ENCODE data around the gene ARHGAP9. TPM values are rescaled to one million over a fixed set of nuclear protein-coding genes. Genes with fewer than 3 reads are reported as not detected.
A peak's percentile ranks its signal among the peaks of the same experiment; 100 is the strongest.
"Not testable (repeated sequence)": the region's sequence is repeated elsewhere in the genome, so short reads cannot be mapped to it uniquely, and the experiment has no call there.

ARHGAP9 gene
- total RNA-seq, 1 donor from 2014 or later, result 54.2 TPM

DNA sequence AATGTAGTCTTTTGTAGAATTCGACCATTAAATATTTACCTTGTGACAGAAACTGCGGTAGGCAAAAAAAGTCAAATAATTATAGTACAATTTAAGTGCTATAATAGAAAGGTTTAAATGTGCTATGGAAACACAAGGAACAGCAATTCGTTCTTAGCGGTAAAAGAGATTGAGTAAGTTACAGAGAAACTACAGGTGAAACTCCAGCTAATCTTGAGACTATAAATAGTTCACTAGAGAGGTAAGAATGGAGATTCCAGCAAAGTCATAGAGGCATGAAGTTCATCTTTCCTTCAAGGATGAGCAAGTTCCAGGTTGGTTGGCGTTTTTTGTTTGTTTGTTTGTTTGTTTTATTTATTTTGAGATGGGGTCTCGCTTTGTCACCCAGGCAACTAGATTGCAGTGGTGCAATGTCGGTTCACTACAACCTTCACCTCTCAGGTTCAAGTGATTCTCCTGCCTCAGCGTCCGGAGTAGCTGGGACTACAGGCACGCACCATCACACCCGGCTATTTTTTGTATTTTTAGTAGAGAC, 47.9 kb downstream of the ARHGAP9 start:
- peaks cover 14% of the 10 kb centered on the region for H3K4me1 ChIP-seq
- intact Hi-C loops (cut with DNase I), result no loop called here
- ATAC-seq, result no peak

DNA sequence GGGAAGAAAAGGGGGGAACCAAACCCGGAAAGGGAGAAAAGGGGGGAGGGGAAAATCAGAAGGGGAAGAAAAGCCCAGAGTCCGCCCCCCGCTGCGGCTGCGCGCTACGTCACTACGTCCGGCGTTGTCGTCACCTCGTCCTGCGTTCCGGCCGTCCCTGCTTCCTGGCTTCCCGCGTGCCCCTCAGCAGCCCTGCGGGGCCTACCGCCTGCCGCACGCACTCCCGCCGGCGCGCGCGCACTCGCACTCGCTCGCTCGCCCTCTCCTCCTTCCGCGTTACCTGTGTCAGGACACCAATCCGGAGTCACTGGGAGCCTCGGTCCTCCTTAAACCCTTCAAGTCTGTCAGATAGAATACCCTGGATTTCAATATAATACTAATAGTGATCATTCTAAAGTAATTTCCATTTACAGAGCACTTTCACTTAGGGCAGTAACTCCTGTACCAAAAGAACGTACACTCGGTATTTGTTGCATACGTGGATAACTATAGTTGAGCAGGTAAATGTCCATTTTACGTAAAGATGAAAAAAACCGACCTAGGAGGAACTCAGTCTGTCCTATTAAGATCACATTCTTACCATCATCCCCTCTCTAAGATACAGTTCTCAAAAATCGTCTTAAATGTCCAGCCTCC, 48.6 kb downstream of the ARHGAP9 start, which contains the start of gene R3HDM2:
Gene R3HDM2, minus strand, starts transcription at position 113 of the 636 bp plus-strand sequence. CDS start 120,615 bp downstream, outside the sequence.
- peak within 1 kb of the TSS; percentile 83 for H3K27ac ChIP-seq
- ATAC-seq (peak; percentile 99), DNase-seq (peak; percentile 98)
- peak within 1 kb of the TSS; percentile 77 for H3K4me3 ChIP-seq
- H3K36me3 ChIP-seq, result no peaks in the 10 kb centered on the region
- no peaks in the 10 kb centered on the region for H3K27me3 ChIP-seq (ENCODE audit: low read depth)
- H3K4me1 ChIP-seq, result peaks cover 14% of the 10 kb centered on the region
- TF ChIP-seq, protein P1, sequence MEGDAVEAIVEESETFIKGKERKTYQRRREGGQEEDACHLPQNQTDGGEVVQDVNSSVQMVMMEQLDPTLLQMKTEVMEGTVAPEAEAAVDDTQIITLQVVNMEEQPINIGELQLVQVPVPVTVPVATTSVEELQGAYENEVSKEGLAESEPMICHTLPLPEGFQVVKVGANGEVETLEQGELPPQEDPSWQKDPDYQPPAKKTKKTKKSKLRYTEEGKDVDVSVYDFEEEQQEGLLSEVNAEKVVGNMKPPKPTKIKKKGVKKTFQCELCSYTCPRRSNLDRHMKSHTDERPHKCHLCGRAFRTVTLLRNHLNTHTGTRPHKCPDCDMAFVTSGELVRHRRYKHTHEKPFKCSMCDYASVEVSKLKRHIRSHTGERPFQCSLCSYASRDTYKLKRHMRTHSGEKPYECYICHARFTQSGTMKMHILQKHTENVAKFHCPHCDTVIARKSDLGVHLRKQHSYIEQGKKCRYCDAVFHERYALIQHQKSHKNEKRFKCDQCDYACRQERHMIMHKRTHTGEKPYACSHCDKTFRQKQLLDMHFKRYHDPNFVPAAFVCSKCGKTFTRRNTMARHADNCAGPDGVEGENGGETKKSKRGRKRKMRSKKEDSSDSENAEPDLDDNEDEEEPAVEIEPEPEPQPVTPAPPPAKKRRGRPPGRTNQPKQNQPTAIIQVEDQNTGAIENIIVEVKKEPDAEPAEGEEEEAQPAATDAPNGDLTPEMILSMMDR (IDR thresholded peaks at IDR 0.05), result no peak
- H3K9me3 ChIP-seq, result no peaks in the 10 kb centered on the region
- intact Hi-C loops (cut with DNase I), result no loop called here

More for the DNA sequence above, 47.9 kb downstream of the ARHGAP9 start:
- TF ChIP-seq, protein P1 (IDR thresholded peaks at IDR 0.05), result no peak
- Histone ChIP-seq H3K36me3 (no peaks in the 10 kb centered on the region), H3K27ac (peak overlapping the region; percentile 83), H3K4me3 (peak overlapping the region; percentile 77), H3K27me3 (ENCODE audit: low read depth) (no peaks in the 10 kb centered on the region), H3K9me3 (no peaks in the 10 kb centered on the region)
- DNase-seq, result no peak

DNA sequence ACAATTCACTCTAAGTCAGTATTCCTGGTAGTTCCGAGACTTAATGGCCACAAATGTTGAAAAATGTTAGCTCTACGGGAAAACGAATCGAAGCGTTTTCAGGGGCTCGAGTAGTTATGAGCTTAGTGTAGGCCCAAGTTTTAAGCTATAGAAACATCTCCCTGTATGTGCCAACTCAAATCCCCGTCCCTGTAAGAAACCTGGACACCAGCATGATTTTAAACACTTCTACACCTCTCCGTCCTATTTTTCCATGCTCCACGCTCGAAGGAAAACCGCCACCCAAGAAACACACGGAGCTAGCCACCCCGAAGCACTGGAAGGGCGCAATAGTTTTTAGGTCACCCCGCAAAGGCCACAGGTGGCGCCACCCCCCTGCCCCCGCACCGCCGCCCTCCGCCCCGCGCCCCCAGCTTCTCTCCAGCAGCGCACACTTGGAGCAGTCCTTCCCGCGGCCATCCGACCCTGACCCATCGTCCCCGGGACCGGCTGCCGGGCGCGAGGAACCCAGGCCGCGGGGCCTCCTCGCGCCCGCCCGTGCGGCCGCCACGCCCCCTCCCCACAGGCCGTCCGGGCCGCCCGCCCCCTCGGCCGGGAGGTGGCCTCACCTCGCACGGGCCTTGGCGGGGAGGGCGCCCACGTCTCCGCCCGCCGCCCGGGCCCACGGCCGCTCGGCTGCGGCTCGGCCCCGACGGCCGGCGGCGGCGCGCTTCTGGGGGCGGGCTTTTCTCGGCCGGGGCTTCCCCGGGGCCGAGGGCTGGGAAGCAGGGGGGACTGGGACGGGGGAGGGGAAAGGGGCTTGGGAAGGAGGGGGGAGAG, 49.3 kb downstream of the ARHGAP9 start:
- ATAC-seq, result peak; percentile 84 to 88
- TF ChIP-seq, protein P1 (IDR thresholded peaks at IDR 0.05), result no peak
- Histone ChIP-seq H3K36me3 (peaks cover 4% of the 10 kb centered on the region), H3K27ac (peak overlapping the region; percentile 83), H3K9me3 (no peaks in the 10 kb centered on the region), H3K4me1 (peaks cover 14% of the 10 kb centered on the region), H3K4me3 (peak overlapping the region; percentile 77), H3K27me3 (ENCODE audit: low read depth) (no peaks in the 10 kb centered on the region)
- peak; percentile 69 for DNase-seq
- intact Hi-C loops (cut with DNase I), result no loop called here

DNA sequence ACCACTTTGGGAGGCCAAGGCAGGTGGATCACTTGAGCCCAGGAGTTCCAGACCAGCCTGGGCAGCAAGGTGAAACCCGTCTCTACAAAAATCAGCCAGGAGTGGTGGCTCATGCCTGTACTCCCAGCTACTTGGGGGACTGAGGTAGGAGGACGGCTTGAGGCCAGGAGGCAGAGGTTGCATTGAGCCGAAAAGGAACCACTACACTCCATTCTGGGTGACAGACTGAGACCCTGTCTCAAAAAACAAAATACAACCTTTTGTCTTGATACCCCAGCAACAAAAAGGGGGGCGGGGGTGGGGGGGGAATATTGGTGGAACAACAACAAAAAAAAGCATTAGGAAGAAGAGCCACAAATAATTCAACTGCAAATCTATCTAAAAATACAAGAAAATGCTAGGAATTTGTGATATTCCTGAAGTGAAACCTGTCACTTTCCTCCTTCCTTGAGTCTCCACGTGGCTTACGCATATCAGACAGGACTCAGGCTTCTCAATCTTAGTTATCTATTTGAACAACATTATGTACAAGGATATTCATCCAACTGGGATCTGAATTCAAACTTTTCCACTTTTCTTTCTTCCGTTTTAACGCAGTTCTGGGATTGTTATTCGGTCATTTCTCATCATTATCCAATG, 50.1 kb downstream of the ARHGAP9 start:
- TF ChIP-seq, protein P1 (IDR thresholded peaks at IDR 0.05), result no peak
- peaks cover 14% of the 10 kb centered on the region for H3K4me1 ChIP-seq
- no peaks in the 10 kb centered on the region for H3K9me3 ChIP-seq
- H3K36me3 ChIP-seq, result peaks cover 4% of the 10 kb centered on the region
- H3K27ac ChIP-seq, result peak overlapping the region; percentile 83
- H3K4me3 ChIP-seq, result peak overlapping the region; percentile 77
- no peaks in the 10 kb centered on the region for H3K27me3 ChIP-seq (ENCODE audit: low read depth)
- DNase-seq (no peak), ATAC-seq (no peak)
- intact Hi-C loops (cut with DNase I), result no loop called here

DNA sequence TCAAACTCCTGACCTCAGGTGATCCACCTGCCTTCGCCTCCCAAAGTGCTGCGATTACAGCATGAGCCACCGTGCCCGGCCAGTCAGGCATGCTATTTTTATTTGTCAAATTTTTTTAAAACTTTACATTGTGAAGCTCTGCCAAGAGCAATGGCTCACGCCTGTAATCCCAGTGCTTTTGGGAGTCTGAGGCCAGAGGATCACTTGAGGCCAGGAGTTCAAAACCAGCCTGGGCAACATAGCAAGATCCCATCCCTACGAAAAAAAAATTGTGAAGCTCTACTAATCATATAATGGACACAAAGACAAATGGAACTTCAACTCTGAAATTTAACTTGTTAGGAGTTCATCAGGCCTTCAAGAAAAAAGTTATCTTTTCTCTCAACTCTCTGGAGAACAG, 50.7 kb downstream of the ARHGAP9 start:
- Histone ChIP-seq H3K4me1 (peaks cover 14% of the 10 kb centered on the region), H3K4me3 (no peak overlapping the region), H3K9me3 (no peaks in the 10 kb centered on the region), H3K27me3 (ENCODE audit: low read depth) (no peaks in the 10 kb centered on the region), H3K36me3 (peaks cover 4% of the 10 kb centered on the region), H3K27ac (no peak overlapping the region)
- intact Hi-C loops (cut with DNase I), result no loop called here
- no peak for DNase-seq
- ATAC-seq, result no peak
- TF ChIP-seq, protein P1 (IDR thresholded peaks at IDR 0.05), result no peak

DNA sequence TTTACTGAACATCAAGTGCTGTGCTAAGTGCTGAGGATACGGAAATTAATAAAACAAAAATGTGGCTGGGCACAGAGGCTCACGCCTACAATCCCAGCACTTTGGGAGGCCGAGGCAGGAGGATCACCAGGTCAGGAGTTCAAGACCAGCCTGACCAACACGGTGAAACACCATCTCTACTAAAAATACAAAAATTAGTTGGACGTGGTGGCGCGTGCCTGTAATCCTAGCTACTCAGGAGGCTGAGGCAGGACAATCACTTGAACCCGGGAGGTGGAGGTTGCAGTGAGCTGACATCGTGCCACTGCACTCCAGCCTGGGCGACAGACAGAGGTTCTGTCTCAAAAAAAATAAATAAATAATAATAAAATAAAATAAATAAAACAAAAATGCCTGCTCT, 52.7 kb downstream of the ARHGAP9 start:
- Histone ChIP-seq H3K4me1 (peaks cover 14% of the 10 kb centered on the region), H3K36me3 (peaks cover 21% of the 10 kb centered on the region)
- H3K27ac ChIP-seq; H3K27me3 ChIP-seq (ENCODE audit: low read depth); ATAC-seq; H3K4me3 ChIP-seq; DNase-seq; H3K9me3 ChIP-seq; intact Hi-C loops (cut with DNase I): not testable (repeated sequence)

Measured in lower lobe of right lung (tissue), 2 donors.